CD4-positive, alpha-beta T cell treated with Interleukin-15 for 4 hours (primary cell): ENCODE measurements around the gene SFTA2.
"Not testable (repeated sequence)": the region's sequence is repeated elsewhere in the genome, so short reads cannot be mapped to it uniquely, and the experiment has no call there.

Source experiments
- DNase-seq: peaks from one replicate; pipeline ENCODE4 v3.0.0-alpha.2; 2020; ENCODE audit warnings: low spot score

The SFTA2 gene

DNA sequence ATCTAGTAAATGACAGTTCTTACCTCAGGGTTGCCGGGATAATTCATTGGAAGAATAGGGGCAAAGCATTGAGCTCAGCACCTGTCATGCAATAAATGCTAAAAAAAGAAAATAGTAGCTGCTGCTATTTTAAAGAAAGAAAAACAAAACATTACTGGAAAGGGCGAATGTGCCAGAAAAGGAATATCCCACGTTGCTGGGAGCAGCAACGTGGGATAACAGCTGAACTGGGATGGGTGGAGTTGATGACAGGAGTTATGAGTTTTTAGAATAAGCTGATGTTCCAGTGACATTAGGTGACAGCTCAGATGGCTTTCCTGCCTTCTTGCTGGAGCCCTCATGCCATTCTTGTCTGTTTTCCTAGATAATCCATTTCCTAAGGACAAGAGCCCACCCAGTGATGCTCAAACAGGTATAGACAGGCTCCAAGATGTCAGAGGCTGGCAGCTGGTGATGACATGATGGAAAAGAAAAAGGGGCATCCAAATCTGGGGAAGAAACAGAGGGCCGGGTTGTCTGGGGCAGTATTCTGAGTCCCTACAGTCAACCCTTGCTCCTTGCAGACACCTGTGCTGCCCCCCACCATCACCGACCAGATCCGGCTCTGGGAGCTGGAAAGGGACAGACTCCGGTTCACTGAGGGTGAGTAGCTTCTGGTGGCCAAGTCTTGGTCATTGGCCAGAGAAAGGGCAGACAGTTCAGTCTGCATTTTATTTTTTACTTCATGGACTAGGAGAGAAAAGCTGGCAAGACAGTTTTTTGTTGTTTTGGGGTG, 19.0 kb downstream of the SFTA2 start:
- no peak for DNase-seq

- DNase-seq, result not testable (repeated sequence)
Measured at GRCh38 chr6:30910473-30910872, 21.5 kb downstream of the SFTA2 start.

DNA sequence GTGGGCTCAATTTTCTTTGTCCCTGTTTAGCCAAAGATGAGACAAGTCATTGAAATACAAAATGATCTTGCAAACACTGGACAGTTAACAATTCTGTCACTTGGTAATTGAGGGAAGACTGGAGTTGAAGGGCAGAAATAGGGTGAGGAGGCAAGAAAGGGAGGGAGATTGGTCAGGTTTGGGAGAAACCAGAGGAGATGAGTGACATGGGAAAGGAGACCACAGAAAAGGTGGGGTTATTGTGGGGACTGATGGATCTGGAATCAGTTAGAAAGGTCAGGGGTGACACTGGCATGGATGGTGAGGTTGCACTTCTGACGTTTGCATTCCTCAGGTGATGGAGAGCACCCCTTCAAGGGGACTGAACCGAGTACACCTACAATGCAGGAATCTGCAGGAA, 23.3 kb downstream of the SFTA2 start:
- no peak for DNase-seq

GRCh38 chr6:30907758-30908591, 24.0 kb downstream of the SFTA2 start, which contains the start of gene GTF2H4:
Gene GTF2H4, plus strand, starts transcription at chr6:30908207.
- peak; percentile 96 for DNase-seq

- DNase-seq, result not testable (repeated sequence)
Measured at GRCh38 chr6:30907290-30907757, 24.6 kb downstream of the SFTA2 start.

GRCh38 chr6:30903236-30903635, 28.7 kb downstream of the SFTA2 start:
- DNase-seq, result no peak

DNA sequence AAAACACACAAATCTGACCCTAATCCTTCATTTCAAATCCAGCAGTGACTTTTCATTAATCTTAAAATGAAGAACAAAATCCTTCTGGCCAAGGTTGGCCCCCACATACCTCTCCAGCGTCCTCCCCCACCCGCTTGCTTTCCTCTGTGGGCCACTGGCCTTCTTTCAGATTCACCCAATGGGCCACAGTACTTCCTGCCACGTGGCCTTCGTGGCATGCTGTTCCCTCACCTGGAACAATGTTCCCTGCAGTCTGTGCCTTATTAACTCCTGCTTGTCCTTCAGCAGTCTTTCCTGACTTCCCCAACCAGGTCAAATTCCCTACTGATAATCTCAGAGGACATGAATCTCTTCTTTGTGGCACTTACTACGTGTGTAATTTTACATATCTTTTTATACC, 29.3 kb downstream of the SFTA2 start:
- DNase-seq, result no peak

GRCh38 chr6:30902196-30902595, 29.8 kb downstream of the SFTA2 start:
- not testable (repeated sequence) for DNase-seq

DNA sequence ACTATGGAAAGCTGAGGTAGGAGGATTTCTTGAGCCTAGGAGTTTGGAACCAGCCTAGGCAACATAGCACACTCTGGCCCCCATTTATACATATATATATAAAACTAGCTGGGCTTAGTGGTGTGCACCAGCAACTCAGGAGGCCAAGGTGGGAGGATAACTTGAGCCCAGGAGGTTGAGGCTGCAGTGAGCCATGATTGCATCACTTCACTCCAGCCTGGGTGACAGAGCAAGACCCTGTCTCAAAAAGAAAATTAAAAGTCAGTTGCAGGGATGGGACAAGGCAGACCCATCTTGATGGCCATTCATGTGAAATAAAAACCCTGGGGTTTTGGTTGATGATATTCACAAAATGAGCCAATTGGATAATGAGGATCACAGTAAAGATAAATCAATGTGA, 30.5 kb downstream of the SFTA2 start:
- no peak for DNase-seq

DNA sequence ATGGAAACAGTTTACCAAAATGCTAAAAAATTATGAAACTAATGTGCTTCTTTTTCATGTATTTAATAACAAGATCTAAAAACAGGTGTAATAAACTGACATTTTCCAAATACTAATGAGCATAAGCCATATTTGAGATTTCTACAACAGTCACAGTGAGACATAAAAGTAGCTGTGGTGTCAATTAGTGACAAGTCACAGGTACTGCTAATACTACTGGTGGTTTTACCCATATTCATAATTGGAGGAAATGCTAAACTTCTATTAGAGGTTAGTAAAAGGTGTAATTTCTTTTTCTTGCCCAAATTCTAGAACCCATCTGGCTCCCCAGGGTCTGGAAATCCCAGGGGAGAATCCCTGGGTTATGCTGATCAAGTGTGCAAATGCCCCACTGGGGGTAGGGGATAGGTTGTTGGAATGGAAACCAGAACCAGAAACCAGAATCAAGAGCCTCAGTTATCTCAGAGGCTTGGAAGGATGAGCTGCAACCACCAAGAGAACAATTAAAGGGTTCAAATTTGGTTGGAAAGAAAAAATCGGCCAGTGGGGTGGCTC, 31.0 kb downstream of the SFTA2 start:
- no peak for DNase-seq

DNA sequence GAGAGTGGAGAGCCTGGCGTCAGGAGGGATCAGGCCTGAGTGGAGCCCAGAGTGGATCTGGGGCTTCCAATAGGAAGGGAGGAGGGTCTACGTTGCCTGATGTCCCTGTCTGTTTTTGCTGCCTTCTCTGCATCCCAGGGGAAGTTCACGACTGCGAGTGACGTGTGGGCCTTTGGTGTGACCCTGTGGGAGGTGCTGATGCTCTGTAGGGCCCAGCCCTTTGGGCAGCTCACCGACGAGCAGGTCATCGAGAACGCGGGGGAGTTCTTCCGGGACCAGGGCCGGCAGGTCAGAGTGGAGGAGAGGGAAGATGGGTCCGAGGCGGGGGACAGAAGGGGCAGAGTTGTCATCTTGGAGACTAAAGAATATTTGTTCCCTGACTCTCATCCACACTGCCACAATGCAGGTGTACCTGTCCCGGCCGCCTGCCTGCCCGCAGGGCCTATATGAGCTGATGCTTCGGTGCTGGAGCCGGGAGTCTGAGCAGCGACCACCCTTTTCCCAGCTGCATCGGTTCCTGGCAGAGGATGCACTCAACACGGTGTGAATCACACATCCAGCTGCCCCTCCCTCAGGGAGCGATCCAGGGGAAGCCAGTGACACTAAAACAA, 33.1 kb downstream of the SFTA2 start:
- no peak for DNase-seq

GRCh38 chr6:30897882-30898281, 34.1 kb downstream of the SFTA2 start:
- no peak for DNase-seq

- DNase-seq, result no peak
Measured at GRCh38 chr6:30896541-30896940, 35.4 kb downstream of the SFTA2 start.

- no peak for DNase-seq
Measured at GRCh38 chr6:30895343-30895742, 36.6 kb downstream of the SFTA2 start.

- no peak for DNase-seq
Measured at GRCh38 chr6:30894935-30895334, 37.0 kb downstream of the SFTA2 start.

DNA sequence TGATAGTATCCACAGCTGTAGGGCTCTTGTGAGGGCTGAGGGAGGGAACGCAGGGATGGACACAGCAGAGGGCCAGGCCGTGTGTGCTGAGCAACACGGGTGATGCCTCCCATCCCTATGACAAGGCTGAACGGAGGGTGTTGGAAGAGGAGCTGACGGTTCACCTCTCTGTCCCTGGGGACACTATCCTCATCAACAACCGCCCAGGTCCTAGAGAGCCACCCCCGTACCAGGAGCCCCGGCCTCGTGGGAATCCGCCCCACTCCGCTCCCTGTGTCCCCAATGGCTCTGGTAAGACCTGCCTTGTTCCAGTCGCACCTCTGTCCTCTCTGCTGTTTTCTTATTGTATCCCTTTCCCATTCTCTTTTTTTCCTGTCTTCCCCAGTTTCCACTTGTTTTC, 37.6 kb downstream of the SFTA2 start:
- DNase-seq, result no peak

DNA sequence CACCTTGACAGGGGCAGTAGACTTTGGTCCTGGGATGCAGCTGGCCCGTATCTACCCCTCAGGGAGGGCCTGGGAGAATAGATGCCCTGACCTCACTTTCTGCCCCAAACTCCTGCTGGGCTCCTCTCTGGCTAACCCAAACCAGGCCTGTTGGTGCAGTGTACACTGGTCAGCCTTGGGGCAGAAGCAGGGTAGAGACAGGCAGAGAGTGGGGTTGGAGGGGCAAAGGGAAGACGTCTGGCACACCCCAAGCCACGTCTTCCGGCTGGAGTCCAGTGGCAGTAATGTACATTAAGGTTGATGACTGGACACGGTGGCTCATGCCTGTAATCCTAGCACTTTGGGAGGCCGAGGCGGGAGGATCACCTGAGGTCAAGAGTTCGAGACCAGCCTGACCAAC, 38.3 kb downstream of the SFTA2 start:
- DNase-seq, result no peak

GRCh38 chr6:30893001-30893591, 38.9 kb downstream of the SFTA2 start:
- no peak for DNase-seq

DNA sequence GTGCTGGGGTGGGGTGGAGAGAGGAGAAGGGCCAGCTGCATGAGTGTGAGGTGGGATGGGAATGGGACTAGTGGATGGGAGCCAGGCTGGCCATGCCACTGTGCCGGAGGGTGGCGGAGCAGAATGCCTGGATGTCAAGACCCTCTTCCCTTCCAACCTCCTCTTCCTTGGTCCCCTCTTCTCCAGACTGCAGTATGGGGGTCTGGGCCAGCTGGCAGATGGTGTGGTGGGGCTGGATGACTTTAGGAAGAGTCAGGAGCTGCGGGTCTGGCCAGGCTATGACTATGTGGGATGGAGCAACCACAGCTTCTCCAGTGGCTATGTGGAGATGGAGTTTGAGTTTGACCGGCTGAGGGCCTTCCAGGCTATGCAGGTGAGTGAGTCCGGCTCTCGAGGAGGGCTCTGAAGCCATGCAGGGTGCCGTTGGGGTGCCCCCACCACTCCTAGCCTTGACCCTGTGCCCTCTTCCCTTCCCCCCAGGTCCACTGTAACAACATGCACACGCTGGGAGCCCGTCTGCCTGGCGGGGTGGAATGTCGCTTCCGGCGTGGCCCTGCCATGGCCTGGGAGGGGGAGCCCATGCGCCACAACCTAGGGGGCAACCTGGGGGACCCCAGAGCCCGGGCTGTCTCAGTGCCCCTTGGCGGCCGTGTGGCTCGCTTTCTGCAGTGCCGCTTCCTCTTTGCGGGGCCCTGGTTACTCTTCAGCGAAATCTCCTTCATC, 40.0 kb downstream of the SFTA2 start:
- no peak for DNase-seq

DNA sequence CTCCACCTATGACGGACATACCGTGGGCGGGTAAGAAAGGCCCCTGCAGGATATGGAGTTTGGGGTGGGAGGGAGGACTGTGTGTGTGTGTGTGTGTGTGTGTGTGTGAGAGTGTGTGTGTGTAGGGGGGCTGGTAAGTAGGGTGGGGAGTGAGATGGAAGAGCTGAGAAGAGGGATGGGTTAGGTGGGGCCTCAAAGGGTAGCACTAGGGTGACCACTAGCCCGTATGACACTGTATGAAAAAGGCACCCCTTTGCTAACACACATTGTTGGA, 40.6 kb downstream of the SFTA2 start:
- no peak for DNase-seq

DNA sequence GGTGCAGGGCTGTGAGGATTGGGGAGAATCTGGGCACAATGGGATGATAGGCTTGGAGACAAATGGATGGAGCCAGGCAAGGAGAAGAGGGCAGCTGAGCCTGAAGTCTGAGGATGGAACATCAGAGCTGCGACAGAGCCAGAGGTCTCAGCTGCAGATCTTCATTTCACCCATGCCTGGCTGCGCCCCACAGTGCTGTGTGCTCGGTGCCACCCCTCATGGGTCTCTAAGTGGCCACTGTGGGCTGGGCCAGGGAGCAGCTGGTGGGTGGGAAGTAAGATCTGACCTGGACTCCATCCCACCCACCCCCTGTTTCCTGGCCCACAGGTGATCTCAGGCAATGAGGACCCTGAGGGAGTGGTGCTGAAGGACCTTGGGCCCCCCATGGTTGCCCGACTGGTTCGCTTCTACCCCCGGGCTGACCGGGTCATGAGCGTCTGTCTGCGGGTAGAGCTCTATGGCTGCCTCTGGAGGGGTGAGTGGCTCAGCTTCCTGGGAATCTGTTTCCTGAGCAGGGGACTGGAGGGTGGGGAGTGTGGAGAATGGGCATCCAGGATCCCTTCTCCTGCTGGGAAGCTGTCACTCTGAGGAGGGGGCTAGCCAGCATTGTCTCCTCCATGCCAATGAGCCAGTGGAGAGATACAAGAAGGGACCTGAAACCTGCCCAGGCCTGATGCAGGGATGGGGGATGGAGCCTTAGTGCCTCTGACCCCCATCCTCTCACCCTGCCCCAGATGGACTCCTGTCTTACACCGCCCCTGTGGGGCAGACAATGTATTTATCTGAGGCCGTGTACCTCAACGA, 41.1 kb downstream of the SFTA2 start:
- no peak for DNase-seq
